Lung (tissue), 12 donors: ENCODE results near the gene NAB1. TPM values are rescaled to one million over a fixed set of nuclear protein-coding genes. Genes with fewer than 3 reads are reported as not detected.

ENCODE experiments used
- ATAC-seq: fragments of 200-7000 bp; cut with Tn5 transposase; one replicate; pipeline ENCODE4 v1.9.1; 2020; ENCODE audit warnings: moderate number of reproducible peaks; ENCODE audit not compliant: insufficient read depth, low FRiP score
- DNase-seq, 3 donors: peaks; one replicate each; pipeline ENCODE4 v3.0.0-alpha.2; 2013 to 2017
- H3K27ac ChIP-seq, 2 donors: one replicate each; pipeline ENCODE4 v1.5.1; 2013; ENCODE audit warnings: mild to moderate bottlenecking in 2 of 2, moderate library complexity in 2 of 2, control low read depth in 1 of 2, inconsistent platforms in 1 of 2, low read depth in 1 of 2, low read length in 1 of 2
- H3K27me3 ChIP-seq, 3 donors: one replicate each; pipeline ENCODE4 v1.5.1; 2013; ENCODE audit warnings: low read length in 2 of 3; ENCODE audit not compliant: control insufficient read depth in 3 of 3, insufficient read depth in 3 of 3
- H3K36me3 ChIP-seq, 4 donors: one replicate each; pipeline ENCODE4 v1.5.1; 2013; ENCODE audit warnings: low read length in 4 of 4, mild to moderate bottlenecking in 1 of 4, moderate library complexity in 1 of 4; ENCODE audit not compliant: control insufficient read depth in 4 of 4, insufficient read depth in 4 of 4
- H3K4me1 ChIP-seq, 5 donors: one replicate each; pipeline ENCODE4 v1.5.1; 2013; ENCODE audit warnings: low read length in 5 of 5, mild to moderate bottlenecking in 2 of 5, moderate library complexity in 1 of 5; ENCODE audit not compliant: control insufficient read depth in 5 of 5, insufficient read depth in 5 of 5
- H3K4me3 ChIP-seq: one replicate; pipeline ENCODE4 v1.5.1; 2013; ENCODE audit warnings: mild to moderate bottlenecking, control low read depth, moderate library complexity
- H3K9ac ChIP-seq, 2 donors: one replicate each; pipeline ENCODE4 v1.5.1; 2013; ENCODE audit warnings: low read length in 2 of 2, control low read depth in 1 of 2; ENCODE audit not compliant: insufficient read depth in 1 of 2
- H3K9me3 ChIP-seq, 4 donors: one replicate each; pipeline ENCODE4 v1.5.1; 2013; ENCODE audit warnings: low read length in 3 of 4, mild to moderate bottlenecking in 1 of 4, moderate library complexity in 1 of 4; ENCODE audit not compliant: control insufficient read depth in 4 of 4, insufficient read depth in 3 of 4
- CTCF ChIP-seq: IDR thresholded peaks from 2 replicates; pipeline ENCODE4 v1.5.1; 2012; ENCODE audit warnings: mild to moderate bottlenecking; ENCODE audit errors: control extremely low read depth, extremely low read depth
- WGBS, 2 donors: extraction: QIAGEN DNeasy Blood & Tissue Kit; methylation state at CpG; one replicate each; pipeline ENCODE4 v1.1.7; 2013; 5-methylcytosine and 5-hydroxymethylcytosine counted together
- polyA plus RNA-seq, 2 donors: library from polyadenylated mRNA; stranded (reverse); fragments of 200-250 nt; gene quantifications; one replicate each; pipeline ENCODE4 v1.2.1, GENCODE V29; 2013
- total RNA-seq, 2 donors: library from RNA; depleted of rRNA in 1 of 2; stranded (reverse); fragments of >200 nt in 1 of 2; gene quantifications; one replicate each; pipeline ENCODE4 v1.2.1, GENCODE V29; 2014 to 2021
- donor health status: control.
- donor health status: control.
- donor health status: Bipolar disorder and iron deficiency.
- donor health status: healthy.
- donor health status: DM: yes; HTN: yes; CAD: no.

The NAB1 gene
- total and polyA plus RNA-seq, 4 donors: 14.3 to 71.9 (median 22.2) TPM

GRCh38 chr2:190657474-190658255 lies 8.8 kb downstream of the NAB1 start:
- Histone ChIP-seq H3K9ac (peak overlapping the region in 1 of 2 donors; percentile 0), H3K9me3 (no peaks in the 10 kb centered on the region), H3K27me3 (no peaks in the 10 kb centered on the region), H3K4me1 (peaks cover 1 to 58% (median 34%) of the 10 kb centered on the region in 5 donors), H3K27ac (no peak overlapping the region), H3K36me3 (peaks cover 0 to 6% (median 4%) of the 10 kb centered on the region in 4 donors), H3K4me3 (no peak overlapping the region)
- WGBS, 2 donors: 86 to 88% methylated on average over 4 of the region's 4 CpGs
- ATAC-seq (no peak), DNase-seq (peak; percentile 34 to 74 (median 73))
- no peak for TF ChIP-seq CTCF

- 95 to 98% methylated on average over 8 of the region's 8 CpGs for WGBS, 2 donors
- ATAC-seq: no peak
- DNase-seq: no peak
- H3K9me3 ChIP-seq: no peaks in the 10 kb centered on the region
- H3K27ac ChIP-seq: no peak overlapping the region
- no peak overlapping the region for H3K9ac ChIP-seq
- H3K27me3 ChIP-seq: no peaks in the 10 kb centered on the region
- TF ChIP-seq CTCF: no peak
- no peak overlapping the region for H3K4me3 ChIP-seq
- peaks cover 0 to 11% (median 7%) of the 10 kb centered on the region in 4 donors for H3K36me3 ChIP-seq
- peaks cover 1 to 46% (median 20%) of the 10 kb centered on the region in 5 donors for H3K4me1 ChIP-seq
Measured at GRCh38 chr2:190659553-190659952, 10.7 kb downstream of the NAB1 start.

- H3K27me3 ChIP-seq: no peaks in the 10 kb centered on the region
- H3K4me3 ChIP-seq: no peak overlapping the region
- ATAC-seq: no peak
- no peak for TF ChIP-seq CTCF
- 80 to 83% methylated on average over 3 of the region's 3 CpGs for WGBS, 2 donors
- DNase-seq: no peak
- H3K9me3 ChIP-seq: peaks cover 0 to 2% (median 0%) of the 10 kb centered on the region in 4 donors
- H3K36me3 ChIP-seq: peaks cover 0 to 16% (median 10%) of the 10 kb centered on the region in 4 donors
- peaks cover 0 to 14% (median 8%) of the 10 kb centered on the region in 5 donors for H3K4me1 ChIP-seq
- H3K27ac ChIP-seq: no peak overlapping the region
- H3K9ac ChIP-seq: no peak overlapping the region
Measured at GRCh38 chr2:190662754-190663153, 13.9 kb downstream of the NAB1 start.
